ENCODE results near the gene CAVIN1.
"Not testable (repeated sequence)": the region's sequence is repeated elsewhere in the genome, so short reads cannot be mapped to it uniquely, and the experiment has no call there.

The CAVIN1 gene

GRCh38 chr17:42363767-42364585, 59.1 kb downstream of the CAVIN1 start:
- peak overlapping the region; percentile 54 to 55 for H3K4me3 Mint-ChIP-seq
- peak; percentile 50 to 60 for ATAC-seq (replicated peaks)
- H3K36me3 Mint-ChIP-seq: peaks cover 24 to 53% of the 10 kb centered on the region in 2 donors
- no peaks in the 10 kb centered on the region for H3K27me3 Mint-ChIP-seq
- peak overlapping the region; percentile 88 for H3K27ac Mint-ChIP-seq
- peaks cover 0 to 2% of the 10 kb centered on the region in 2 donors for H3K9me3 Mint-ChIP-seq
- no peak for DNase-seq
- peaks cover 57 to 82% of the 10 kb centered on the region in 2 donors for H3K4me1 Mint-ChIP-seq

GRCh38 chr17:42363231-42363630, 59.8 kb downstream of the CAVIN1 start:
- ATAC-seq (replicated peaks) (peak; percentile 50 to 66), DNase-seq (no peak)
- Mint-ChIP-seq H3K36me3 (peaks cover 24 to 53% of the 10 kb centered on the region in 2 donors), H3K27me3 (no peaks in the 10 kb centered on the region), H3K9me3 (peaks cover 0 to 2% of the 10 kb centered on the region in 2 donors), H3K4me3 (peak overlapping the region; percentile 14 to 43), H3K4me1 (peaks cover 59 to 84% of the 10 kb centered on the region in 2 donors), H3K27ac (peak overlapping the region; percentile 88)

GRCh38 chr17:42362245-42362961, 60.7 kb downstream of the CAVIN1 start:
- peaks cover 57 to 81% of the 10 kb centered on the region in 2 donors for H3K4me1 Mint-ChIP-seq
- H3K9me3 Mint-ChIP-seq: peaks cover 0 to 2% of the 10 kb centered on the region in 2 donors
- no peaks in the 10 kb centered on the region for H3K27me3 Mint-ChIP-seq
- H3K4me3 Mint-ChIP-seq: peak overlapping the region; percentile 14 to 43
- DNase-seq (no peak), ATAC-seq (replicated peaks) (peak; percentile 23 to 30)
- peaks cover 22 to 51% of the 10 kb centered on the region in 2 donors for H3K36me3 Mint-ChIP-seq
- H3K27ac Mint-ChIP-seq: peak overlapping the region; percentile 88

GRCh38 chr17:42361781-42362186, 61.3 kb downstream of the CAVIN1 start:
- ATAC-seq (replicated peaks) (peak; percentile 89), DNase-seq (peak; percentile 22)
- H3K27me3 Mint-ChIP-seq: no peaks in the 10 kb centered on the region
- peaks cover 21 to 50% of the 10 kb centered on the region in 2 donors for H3K36me3 Mint-ChIP-seq
- peak overlapping the region; percentile 36 to 43 for H3K4me3 Mint-ChIP-seq
- peaks cover 55 to 77% of the 10 kb centered on the region in 2 donors for H3K4me1 Mint-ChIP-seq
- peak overlapping the region; percentile 85 for H3K27ac Mint-ChIP-seq
- peaks cover 0 to 2% of the 10 kb centered on the region in 2 donors for H3K9me3 Mint-ChIP-seq

- H3K27me3 Mint-ChIP-seq; H3K9me3 Mint-ChIP-seq; ATAC-seq (replicated peaks); H3K27ac Mint-ChIP-seq; DNase-seq; H3K4me3 Mint-ChIP-seq: not testable (repeated sequence)
- H3K4me1 Mint-ChIP-seq: peaks cover 51 to 70% of the 10 kb centered on the region in 2 donors
- H3K36me3 Mint-ChIP-seq: peaks cover 21 to 48% of the 10 kb centered on the region in 2 donors
Measured at GRCh38 chr17:42360388-42360787, 62.7 kb downstream of the CAVIN1 start.

- Mint-ChIP-seq H3K9me3 (peaks cover 0 to 2% of the 10 kb centered on the region in 2 donors), H3K36me3 (peaks cover 12 to 38% of the 10 kb centered on the region in 2 donors), H3K4me1 (peaks cover 44 to 65% of the 10 kb centered on the region in 2 donors), H3K27me3 (no peaks in the 10 kb centered on the region), H3K27ac (peak overlapping the region; percentile 51), H3K4me3 (no peak overlapping the region)
- no peak for ATAC-seq (replicated peaks)
- no peak for DNase-seq
Measured at GRCh38 chr17:42359133-42359532, 63.9 kb downstream of the CAVIN1 start.

- peak overlapping the region; percentile 51 for H3K27ac Mint-ChIP-seq
- H3K27me3 Mint-ChIP-seq: no peaks in the 10 kb centered on the region
- DNase-seq (no peak), ATAC-seq (replicated peaks) (no peak)
- peaks cover 39 to 62% of the 10 kb centered on the region in 2 donors for H3K4me1 Mint-ChIP-seq
- H3K36me3 Mint-ChIP-seq: peaks cover 11 to 34% of the 10 kb centered on the region in 2 donors
- peak overlapping the region; percentile 25 to 28 for H3K4me3 Mint-ChIP-seq
- H3K9me3 Mint-ChIP-seq: peaks cover 0 to 2% of the 10 kb centered on the region in 2 donors
Measured at GRCh38 chr17:42358434-42358833, 64.6 kb downstream of the CAVIN1 start.

GRCh38 chr17:42354956-42355843, 67.9 kb downstream of the CAVIN1 start:
- ATAC-seq (replicated peaks): peak in 1 of 2 donors; percentile 25
- peak overlapping the region; percentile 84 for H3K27ac Mint-ChIP-seq

More at GRCh38 chr17:42354956-42355843, 67.9 kb downstream of the CAVIN1 start:
- peaks cover 17 to 37% of the 10 kb centered on the region in 2 donors for H3K4me1 Mint-ChIP-seq
- peaks cover 9 to 15% of the 10 kb centered on the region in 2 donors for H3K36me3 Mint-ChIP-seq
- peak overlapping the region in 1 of 2 donors; percentile 58 for H3K4me3 Mint-ChIP-seq
- H3K9me3 Mint-ChIP-seq: no peaks in the 10 kb centered on the region
- H3K27me3 Mint-ChIP-seq: no peaks in the 10 kb centered on the region
- DNase-seq: no peak

Measured in stimulated activated naive B cell treated with anti-CD40 and anti-IgM and Interleukin-4, amounts not matched to agents 10 μg/mL and 1 μg/mL and 100 μg/mL, for 72 hours (primary cell).